ENCODE data around the gene UNC45B. TPM values are rescaled to one million over a fixed set of nuclear protein-coding genes. Genes with fewer than 3 reads are reported as not detected.

Gene UNC45B
- total and polyA plus RNA-seq, 2 of the 8 experiments (the other 6 are each of a cell fraction or from before 2014, with no cell fraction given) = 0.06 to 0.15 TPM

DNA sequence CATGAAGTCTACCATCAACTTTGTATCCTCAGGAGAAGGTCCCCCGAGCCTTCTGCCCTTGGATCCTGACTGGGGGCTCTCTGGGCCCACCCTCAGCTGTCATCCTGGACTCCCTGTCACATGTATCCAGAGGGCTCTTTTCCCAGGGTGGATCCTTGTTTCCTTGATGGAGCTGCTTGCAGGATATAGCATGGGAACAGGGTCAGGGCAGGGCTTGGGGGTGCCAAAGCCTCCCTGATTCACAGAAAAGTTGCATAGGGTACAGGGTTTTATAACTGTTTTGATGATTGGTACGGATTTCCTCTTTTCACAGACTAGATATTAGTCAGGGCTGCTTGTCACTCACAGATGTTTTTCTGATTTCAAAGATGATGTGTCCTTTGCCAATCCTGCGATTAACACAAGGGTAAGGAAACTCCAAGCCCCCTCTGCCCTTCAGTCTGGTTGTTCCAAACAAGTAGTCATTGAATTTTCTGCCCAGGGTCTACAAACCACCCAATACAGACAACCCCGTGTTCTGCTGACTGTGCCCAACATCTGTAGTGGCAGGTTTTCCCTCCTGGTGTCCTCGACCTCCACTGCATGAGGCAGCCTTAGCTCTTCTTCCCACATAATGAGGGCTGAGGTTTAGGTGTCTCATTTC is 67.1 kb downstream of the UNC45B start:
- Histone ChIP-seq H3K36me3 (ENCODE audit: control insufficient read depth in 2 of 4, insufficient read depth in 4 of 4, low read length in 3 of 4) (no peaks in the 10 kb centered on the region), H3K27ac (ENCODE audit: low read depth, low read length) (no peak overlapping the region), H2BK120ac (replicated peaks; ENCODE audit: low read depth, low read length) (no peak overlapping the region), H4K8ac (ENCODE audit: extremely low read depth, insufficient read depth, low read length) (no peak overlapping the region), H4K5ac (ENCODE audit: insufficient read length, low read depth, low read length) (no peak overlapping the region), H3K23ac (ENCODE audit: insufficient read length) (no peak overlapping the region), H3K4me3 (ENCODE audit: extremely low read depth in 1 of 4, insufficient read depth in 2 of 4, low read depth in 3 of 4, low read length in 4 of 4) (no peak overlapping the region), H3K18ac (ENCODE audit: extremely low read depth, low read length) (no peak overlapping the region), H2BK12ac (ENCODE audit: low read depth, low read length) (no peak overlapping the region), H3K27me3 (replicated peaks in 1 of 4; ENCODE audit: control insufficient read depth in 3 of 4, extremely low read depth in 1 of 4, insufficient read depth in 3 of 4, low read length in 3 of 4) (no peaks in the 10 kb centered on the region), H3K79me1 (ENCODE audit: low read depth, low read length) (no peaks in the 10 kb centered on the region), H2AFZ (ENCODE audit: low read length) (no peak overlapping the region), H3K23me2 (ENCODE audit: low read depth, low read length) (no peaks in the 10 kb centered on the region), H3K4me2 (ENCODE audit: insufficient read depth in 1 of 2, low read depth in 2 of 2, low read length in 2 of 2) (no peak overlapping the region), H3K4ac (replicated peaks; ENCODE audit: insufficient read length, low read depth, low read length) (no peak overlapping the region), H2BK5ac (ENCODE audit: low read depth, low read length) (no peak overlapping the region), H3K4me1 (replicated peaks in 1 of 4; ENCODE audit: control insufficient read depth in 3 of 4, insufficient read depth in 4 of 4, low read length in 3 of 4) (no peaks in the 10 kb centered on the region), H4K20me1 (replicated peaks in 1 of 2; ENCODE audit: control insufficient read depth in 1 of 2, insufficient read depth in 2 of 2, low read length in 2 of 2) (no peaks in the 10 kb centered on the region), H3K56ac (replicated peaks; ENCODE audit: insufficient read length, low read depth, low read length) (no peak overlapping the region), H2BK15ac (ENCODE audit: low read length) (no peak overlapping the region), H3K9ac (replicated peaks in 1 of 4; ENCODE audit: extremely low read depth in 1 of 4, low read depth in 3 of 4, low read length in 3 of 4) (no peak overlapping the region), H2BK20ac (ENCODE audit: low read length) (no peak overlapping the region), H3K79me2 (ENCODE audit: control insufficient read depth in 1 of 2, insufficient read depth in 2 of 2, low read length in 2 of 2) (no peaks in the 10 kb centered on the region), H3K14ac (ENCODE audit: insufficient read length) (no peak overlapping the region), H3K9me3 (ENCODE audit: insufficient read depth in 2 of 2, low read depth in 1 of 2, low read length in 1 of 2) (no peaks in the 10 kb centered on the region), H4K91ac (replicated peaks; ENCODE audit: insufficient read length, low read length) (no peak overlapping the region), H2AK5ac (ENCODE audit: low read depth, low read length) (no peak overlapping the region)
- FAIRE-seq (no peak), DNase-seq (ENCODE audit: low read depth in 1 of 2, low spot score in 2 of 2) (no peak)
- WGBS, 2 experiments (ENCODE audit: extremely low coverage in 1 of 2, insufficient coverage in 1 of 2, insufficient read length in 1 of 2, insufficient replicate concordance in 2 of 2, low coverage in 1 of 2, low lambda C conversion rate in 2 of 2, missing lambda C conversion rate in 1 of 2) = 66% methylated on average over 5 of the region's 5 CpGs; no CpG with 5 or more reads in 1 of the 2 experiments
- ChIA-PET CTCF (ENCODE audit: partially characterized antibody) (interaction anchor here (0.5 to 1.4 kb wide), 5 partner anchors 28 to 501 kb away, joined by 3 to 5 read pairs (median 3); partner anchors contain the start of gene SLFN5), POLR2A (ENCODE audit: partially characterized antibody) (no interaction called here)
- TF ChIP-seq PHF8 (conservative IDR thresholded peaks at IDR 0.05; ENCODE audit: low read depth, low read length) = no peak
- TF ChIP-seq RAD21 (IDR thresholded peaks at IDR 0.05 in 1 of 2, conservative IDR thresholded peaks at IDR 0.05 in 1 of 2; ENCODE audit: low read depth in 2 of 2, low read length in 2 of 2) = peak in 1 of 2 experiments; percentile 8; a peak in 2 of 4 replicates
